NCI-H2107 treated with DMSO at 0.1 percent for 48 hours (cell line): Measurements from ENCODE around the gene GGCX.
"Not testable (repeated sequence)": the region's sequence is repeated elsewhere in the genome, so short reads cannot be mapped to it uniquely, and the experiment has no call there.

ENCODE experiments used
- DNase-seq: peaks from one replicate; lab custom pipeline; 2025; ENCODE audit not compliant: unreplicated experiment; lab: John Stamatoyannopoulos, UW

Gene GGCX

DNA sequence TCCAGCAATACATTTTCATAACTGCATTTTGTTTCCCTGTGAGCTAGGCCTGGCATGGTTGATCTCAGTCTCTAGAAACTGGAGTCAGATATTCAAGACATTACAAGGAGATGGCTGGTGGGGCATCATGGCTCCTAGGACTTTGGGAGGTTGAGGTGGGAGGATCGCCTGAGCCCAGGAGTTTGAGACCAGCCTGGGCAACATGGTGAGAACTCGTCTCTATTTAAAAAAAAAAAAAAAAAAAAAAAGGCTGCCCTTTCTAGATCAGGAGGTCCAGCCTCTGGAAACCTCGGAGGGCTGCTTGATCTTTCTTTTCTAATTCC is 15.7 kb upstream of the GGCX start:
- no peak for DNase-seq

DNA sequence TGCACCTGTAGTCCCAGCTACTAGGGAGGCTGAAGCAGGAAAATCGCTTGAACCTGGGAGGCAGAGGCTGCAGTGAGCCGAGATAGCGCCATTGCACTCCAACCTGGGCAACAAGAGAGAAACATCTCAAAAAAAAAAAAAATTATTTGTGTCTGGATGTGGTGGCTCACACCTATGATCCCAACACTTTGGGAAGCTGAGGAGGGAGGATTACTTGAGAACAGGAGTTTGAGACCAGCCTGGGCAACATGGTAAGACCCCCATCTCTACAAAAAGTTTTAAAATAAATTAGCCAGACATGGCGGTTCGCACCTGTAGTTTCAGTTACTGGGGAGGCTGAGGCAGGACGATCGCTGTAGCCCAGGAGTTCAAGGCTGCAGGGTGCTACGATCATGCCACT is 14.4 kb upstream of the GGCX start:
- no peak for DNase-seq

DNA sequence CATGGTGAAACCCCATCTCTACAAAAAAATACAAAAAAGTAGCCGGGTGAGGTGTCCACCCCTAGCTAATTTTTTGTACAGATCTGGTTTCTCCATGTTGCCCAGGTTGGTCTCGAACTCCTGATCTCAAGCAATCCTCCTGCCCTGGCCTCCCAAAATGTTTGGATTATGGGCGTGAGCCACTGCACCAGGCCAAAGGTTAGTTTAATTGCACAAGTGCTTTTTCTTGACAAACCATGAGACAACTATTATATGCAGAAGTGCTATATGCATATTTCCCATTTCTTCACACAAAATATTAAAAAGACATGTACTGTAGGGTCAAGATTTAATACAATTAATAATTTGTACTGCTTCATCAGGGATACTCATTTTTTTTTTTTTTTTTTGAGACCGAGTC is 5.0 kb upstream of the GGCX start:
- DNase-seq, result no peak

DNA sequence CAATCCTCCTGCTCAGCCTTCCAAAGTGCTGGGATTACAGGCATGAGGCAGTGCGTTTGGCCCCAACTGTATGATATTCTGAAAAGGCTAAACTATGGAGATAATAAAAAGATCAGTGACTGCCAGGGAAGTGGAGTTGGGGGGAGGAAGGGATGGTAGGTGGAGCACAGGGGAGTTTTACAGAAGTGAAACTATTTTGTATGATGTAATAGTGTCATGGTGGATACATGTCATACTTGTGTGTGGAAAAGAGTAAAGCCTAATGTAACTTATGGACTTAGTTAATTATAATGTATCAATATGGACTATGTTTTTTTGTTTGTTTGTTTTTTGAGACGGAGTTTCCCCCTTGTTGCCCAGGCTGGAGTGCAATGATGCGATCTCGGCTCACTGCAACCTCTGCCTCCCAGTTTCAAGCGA is 2.9 kb upstream of the GGCX start:
- no peak for DNase-seq

DNA sequence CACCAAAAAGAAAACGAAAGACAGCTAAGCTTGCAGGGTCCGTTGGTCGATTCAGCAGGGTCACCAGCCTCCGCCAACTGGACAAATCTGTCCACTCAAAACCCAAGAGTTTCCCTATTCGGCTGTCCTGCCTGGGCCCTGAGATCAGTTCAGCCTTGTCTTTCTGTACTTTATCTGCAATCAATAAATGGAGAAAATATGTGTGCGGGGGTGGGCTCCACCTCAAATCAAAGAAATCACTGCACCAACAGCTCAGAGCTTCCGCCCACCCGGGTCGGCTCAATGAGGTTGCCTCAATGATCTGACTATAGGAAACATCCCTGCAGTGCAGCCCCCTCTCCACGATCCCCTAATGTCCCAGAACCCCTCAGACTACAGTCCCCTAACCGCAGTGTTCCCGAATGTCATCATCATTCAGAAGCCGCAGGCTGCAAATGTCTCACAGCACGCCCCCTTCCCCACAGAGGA is 447 bp downstream of the GGCX start:
- no peak for DNase-seq

DNA sequence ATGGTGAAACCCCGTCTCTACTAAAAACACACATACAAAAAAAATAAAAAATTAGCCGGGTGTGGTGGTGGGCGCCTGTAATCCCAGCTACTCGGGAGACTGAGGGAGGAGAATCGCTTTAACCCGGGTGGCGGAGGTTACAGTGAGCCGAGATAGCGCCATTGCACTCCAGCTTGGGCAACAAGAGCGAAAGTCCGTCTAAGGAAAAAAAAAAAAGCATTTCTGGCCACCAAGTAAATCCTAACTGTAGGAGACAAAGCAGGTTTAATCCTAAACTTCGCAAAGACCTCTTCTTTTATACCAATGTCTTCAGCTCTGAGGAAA is 928 bp downstream of the GGCX start:
- DNase-seq, result not testable (repeated sequence)

DNA sequence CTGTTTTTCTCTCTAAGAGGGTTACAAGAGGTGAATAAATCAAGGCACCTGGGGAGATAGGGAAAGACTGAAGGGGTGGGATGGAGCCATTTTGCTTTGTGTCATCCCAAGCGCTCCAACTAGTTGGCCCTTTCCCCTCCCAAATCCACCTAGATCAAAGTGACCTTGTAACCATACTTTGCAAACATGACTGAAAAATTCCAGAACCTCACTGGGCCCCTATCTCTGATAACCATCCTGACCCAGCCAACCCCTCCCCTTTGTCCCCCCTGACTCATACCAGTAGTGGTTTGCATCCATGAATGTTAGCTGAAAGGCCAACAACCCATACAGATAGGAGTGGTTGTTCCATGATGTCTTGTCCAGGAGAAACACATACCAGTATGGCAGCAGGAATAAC is 3.1 kb downstream of the GGCX start:
- no peak for DNase-seq

DNA sequence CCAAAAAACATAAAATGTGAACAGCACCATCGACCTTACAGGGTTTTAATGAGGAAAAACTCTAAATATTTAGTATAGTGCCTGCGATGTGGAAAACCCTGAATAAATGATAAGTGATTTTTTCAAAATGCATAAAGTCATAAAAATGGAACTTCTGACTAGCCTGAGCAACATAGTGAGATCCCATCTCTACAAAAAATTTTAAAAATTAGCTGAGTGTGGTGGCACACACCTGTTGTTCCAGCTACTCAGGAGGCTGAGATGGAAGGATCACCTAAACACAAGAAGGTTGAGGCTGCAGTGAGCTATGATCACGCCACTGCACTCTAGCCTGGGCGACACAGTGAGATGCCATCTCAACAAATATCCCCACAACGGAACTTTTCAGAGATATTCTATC is 4.2 kb downstream of the GGCX start:
- DNase-seq, result no peak

DNA sequence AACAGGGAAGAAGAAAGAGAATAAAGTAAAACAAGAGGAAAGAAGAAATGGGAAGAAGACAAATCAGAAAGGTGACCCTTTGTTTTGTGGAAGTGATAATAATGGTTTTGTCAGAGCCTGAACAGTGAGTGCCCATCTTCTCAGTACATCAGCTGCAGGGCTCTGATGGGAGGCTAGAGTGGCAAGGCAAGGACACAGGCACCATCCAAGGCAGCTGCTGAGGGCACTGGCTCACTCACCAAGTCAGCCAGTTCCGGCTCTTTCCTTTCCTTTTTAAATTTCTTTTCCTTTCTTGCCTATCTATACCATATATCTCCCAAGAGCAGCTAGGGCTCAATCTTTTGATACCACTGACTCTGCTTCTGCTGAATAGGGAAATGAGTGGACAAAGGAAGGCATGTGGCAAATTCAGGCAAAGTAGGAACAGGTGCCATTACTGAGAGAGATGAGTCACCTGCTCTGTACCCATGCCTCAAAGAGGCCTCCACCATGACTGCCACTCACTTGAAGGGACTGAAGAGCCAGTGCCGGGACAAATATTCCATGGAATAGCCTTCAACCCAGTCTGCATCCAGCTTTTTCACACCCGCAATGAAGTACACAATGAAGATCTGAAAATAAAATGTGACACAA is 6.2 kb downstream of the GGCX start:
- DNase-seq, result no peak

DNA sequence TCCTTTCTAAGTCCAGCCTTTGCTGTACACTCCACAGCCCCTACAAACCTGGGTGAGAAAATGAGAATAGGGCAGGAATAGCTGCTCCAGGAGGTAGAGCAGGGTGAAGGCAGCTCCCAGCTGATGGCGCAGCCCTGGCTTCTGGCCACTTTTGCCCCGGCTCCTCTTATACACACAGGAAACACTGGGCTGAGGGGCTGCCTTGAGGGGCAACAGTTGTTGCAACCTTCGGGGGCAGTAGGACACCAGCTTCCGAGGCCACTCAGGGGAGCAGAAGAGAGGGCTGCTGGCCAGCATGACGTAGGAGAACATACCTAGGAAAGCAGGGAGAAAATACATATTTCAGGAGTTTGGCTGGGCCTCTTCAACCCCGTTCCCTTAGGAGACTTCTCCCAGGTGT is 8.1 kb downstream of the GGCX start:
- no peak for DNase-seq

DNA sequence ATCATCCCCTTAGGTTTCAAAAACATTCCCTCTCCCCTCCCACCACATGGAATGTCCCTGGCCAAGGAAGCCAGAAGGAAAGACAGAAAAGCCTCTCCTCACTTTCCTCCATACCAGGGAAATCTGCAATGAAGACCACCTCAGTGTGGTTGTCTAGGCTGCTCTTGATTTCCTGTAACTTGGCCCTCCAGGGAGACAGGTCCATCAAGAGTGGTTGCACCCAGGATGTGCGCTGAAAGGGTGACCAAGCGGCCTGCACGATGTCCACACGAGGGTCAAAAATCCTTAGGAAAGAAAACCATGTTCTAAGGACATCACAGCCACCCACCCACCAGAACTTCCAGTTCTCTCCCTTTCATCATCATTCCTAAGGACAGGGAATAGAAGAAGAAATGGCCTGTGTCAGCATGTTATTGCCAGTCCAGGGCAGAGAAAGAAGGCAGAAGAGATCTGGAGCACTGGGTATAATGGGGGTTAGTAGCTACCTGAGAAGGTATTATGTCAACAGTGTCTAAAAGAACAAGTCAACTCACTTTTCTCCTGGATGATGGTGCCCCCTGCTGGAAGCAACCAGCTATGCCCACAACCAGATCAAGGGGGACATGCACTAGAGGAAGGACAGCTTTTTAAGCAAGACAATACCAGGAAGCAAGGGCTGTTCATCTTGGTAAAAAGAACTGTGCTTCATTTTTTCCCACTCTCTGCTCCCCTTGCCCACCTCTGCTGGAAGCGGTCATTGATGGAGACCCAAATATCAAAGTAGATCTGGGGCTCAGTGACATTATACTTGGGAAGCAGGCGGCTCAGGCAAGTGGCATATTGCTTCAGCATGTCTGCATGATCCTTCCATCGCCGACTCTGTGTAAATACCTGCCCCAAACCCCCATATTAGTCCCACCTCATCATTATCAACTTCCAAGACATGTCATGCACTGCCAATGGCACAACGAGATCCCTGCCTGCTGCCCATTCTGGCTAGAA is 9.3 kb downstream of the GGCX start:
- DNase-seq, result peak; percentile 78

DNA sequence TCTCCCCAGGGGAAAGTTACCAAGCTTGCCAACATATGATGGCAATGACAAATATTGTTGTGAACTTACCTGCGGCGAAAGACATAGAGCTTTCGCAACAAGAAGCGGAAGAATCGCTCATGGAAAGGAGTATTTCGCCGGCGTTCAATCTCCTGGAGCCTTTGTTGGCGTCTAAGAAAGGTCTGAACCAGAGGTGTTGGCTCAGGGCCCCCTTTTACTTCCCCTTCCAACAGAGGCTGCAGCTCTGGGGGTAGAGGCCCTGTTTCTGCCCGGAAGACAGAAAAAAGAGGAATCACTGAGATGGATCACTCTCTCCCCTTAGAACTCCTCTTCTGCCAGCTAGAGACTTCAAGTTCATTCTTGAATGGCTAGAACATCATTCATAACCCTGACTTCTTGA is 10.8 kb downstream of the GGCX start:
- DNase-seq, result no peak

DNA sequence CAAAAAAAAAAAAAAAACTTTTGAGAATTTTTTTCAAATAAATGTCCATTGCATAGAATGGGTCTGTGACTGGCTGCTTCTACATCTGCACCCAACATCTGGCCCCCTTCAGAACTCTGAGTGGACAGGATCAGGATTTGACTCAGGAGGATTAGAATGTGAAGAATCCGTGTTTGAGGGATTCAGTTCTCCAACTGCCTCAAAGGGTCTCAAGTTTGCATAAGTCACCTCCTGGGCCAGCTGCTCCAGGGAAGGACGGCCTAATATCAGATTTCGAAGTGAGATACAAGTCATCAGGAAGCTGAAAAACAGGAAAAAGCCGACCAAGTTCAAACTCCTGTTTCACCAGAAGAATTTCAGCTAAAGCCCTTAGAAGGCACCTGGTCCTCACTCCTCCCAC is 11.5 kb downstream of the GGCX start:
- DNase-seq, result no peak

DNA sequence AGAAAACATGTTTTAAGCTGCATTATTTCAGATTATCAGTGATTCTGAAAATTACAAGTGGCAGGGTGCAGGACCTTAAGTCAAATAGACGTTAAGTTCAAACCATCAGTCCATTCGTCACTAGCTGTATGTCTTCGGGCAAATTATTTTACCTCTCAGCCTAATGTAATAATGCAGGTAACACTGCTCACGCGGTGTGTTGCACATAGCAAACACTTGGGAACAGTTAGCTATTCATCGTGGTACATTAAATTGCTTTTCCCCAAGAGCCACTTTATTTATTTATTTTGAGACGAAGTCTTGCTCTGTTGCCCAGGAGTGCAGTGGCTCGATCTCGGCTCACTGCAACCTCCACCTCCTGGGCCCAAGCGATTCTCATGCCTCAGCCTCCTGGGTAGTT is 12.2 kb downstream of the GGCX start:
- no peak for DNase-seq

DNA sequence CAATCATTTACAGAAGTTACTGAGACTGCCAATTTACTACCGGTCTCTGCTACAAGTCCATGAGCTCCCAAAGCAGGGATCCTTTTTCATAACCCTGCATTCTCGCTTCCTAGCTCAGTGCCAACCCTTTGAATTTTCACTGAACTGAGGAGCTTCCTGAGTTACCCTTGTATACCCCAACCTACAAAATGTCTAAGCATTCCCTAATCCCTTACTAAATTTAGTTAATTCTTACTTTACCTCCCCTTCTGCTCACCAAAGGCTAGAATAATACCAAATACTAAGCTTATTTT is 12.7 kb downstream of the GGCX start:
- no peak for DNase-seq

DNA sequence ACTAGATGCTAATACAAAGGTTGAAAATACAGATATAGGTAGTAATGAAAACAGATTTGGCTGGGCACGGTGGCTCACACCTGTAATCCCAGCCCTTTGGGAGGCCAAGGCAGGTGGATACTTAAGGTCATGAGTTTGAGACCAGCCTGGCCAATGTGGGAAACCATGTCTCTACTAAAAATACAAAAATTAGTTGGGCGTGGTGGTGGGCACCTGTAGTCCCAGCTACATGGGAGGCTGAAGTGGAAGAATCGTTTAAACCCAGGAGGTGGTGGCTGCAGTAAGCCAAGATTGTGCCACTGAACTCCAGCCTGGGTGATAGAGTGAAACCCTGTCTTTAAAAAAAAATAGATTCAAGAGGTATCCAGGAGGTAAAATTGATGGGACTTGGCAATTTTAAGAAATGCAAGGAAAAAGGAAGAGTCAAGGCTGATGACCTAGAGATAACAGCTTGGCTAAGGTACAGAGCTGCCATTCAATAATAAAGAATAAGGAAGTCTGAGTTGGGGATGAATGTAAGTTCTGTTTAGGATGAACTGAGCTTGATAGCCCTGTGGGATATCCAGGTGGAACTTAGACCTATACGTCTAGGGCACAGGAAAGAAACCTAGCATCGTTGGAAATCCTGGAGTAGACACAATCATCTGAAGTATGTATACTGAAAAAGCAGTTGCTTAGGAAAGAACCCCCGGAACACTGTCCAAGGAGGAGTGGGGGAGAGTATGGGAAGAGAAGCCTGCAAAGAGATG is 13.3 kb downstream of the GGCX start:
- DNase-seq, result no peak

DNA sequence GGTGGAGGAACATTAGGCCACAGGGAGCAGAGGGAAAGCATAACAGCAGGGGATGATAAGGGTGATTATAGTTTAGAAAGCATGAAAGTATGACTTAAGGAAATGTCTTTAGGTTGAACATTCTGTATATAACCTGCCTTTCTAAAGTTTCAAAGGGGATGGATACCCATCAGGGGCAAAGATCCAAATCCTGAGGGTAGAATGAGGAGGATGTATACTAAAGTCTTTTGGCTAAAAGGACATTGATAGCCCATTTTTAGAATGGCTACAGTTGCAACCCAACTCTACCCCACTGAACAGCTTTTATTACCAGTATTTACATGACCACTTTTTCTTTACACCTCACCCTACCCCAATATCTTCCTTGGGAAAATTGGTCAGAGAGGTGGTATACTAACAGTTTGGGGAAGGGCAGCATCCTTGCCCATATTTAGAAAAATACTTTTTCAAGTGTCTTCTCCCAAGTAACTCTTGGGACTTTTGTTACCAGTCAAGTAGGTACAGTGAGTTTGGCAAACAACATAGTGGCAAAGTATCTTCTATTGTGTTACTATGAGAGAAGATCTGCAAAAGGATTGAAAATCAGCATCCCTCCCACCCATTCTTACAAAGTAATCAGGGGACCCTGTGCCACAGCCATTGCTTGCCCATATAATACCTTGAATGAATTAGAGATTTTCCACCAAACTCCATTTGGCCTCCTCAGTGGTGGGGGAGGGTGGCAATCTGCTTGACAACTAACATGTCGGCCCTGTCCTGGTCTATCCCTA is 14.0 kb downstream of the GGCX start:
- no peak for DNase-seq

DNA sequence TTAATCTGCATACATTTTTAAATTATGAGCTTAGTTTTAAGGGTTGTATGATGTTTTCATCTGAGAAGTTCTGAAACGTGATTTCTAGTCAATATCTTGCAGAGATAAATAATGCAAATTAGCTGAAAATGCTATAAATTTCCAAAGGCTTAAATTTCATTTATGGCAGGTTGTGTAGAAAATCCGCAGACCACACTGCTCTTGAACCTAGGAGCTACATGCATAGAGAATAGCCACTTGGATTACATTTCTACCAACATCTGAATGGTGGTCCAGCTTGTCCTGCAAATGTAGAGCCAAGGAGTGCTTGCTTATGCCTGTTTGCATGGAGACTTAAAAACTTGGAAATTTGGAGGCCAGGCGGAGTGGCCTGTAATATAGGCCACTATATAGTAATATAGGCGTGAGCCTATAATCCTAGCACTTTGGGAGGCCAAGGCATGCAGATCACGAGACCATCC is 15.5 kb downstream of the GGCX start:
- no peak for DNase-seq

DNA sequence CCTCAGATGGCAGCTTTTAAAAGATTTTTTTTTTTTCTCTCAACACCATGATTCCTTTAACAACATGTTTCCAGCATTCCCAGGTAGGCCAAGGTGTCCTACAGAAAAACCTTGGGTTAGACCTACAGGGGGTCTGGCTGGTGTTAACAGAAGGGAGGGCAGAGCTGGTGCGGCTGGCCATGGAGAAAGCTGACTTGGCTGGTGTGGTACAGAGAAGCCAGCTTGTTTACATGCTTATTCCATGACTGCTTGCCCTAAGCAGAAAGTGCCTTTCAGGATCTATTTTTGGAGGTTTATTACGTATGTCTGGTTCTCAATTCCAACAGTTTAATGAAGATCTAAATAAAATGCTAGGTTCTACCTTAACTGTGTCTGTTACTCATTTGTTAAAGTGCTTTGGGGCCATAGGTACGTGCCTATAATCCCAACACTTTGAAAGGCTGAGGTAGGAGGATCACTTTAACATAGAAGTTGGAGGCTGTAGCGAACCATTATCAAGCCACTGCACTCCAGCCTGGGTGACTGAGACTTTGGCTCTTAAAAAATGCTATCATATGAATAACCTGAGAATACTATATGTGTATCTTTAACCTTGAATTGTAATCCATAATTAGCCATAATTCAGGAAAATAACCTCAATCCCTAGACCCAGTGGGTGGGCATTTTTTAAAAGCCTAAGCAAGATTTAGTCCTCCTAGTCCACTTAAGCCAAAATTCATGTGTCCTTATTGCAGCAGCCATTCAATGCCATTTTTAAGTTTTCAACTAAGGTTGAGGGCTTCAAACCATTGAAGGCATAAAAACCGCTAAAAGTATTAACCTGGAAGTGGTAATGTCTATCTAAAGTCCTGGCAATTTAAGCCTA is 16.1 kb downstream of the GGCX start:
- DNase-seq, result not testable (repeated sequence)

DNA sequence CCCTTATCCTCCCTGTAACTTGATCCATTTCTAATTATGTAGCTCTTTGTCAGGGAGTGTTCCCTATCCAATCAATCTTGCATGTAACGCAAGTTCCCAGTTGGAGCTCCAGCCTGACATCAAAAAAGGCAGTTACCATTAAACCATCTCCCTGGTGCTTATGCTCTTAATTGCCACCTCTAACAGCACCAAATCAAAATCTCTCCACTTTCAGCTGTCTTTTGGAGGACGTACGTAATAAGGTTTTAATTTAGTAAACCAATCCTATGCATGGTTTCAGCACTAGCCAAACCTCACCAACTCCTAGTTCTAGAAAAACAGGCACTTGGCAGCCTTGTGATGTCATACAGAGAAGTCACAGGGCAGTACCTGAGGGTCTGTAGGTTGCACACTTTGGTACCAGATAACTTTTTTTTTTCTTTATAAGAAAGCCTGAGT is 17.0 kb downstream of the GGCX start:
- peak; percentile 41 for DNase-seq
